WERI-Rb-1 (cell line): ENCODE data around the gene PDE9A.

Experiments
- DNase-seq: peaks from one replicate; pipeline ENCODE4 v3.0.0-alpha.2; 2020
- H3K27ac ChIP-seq: fragments of 250-450 bp; sonication (Bioruptor Pico); 2 replicates; pipeline ENCODE4 v1.5.1; 2020; ENCODE audit warnings: mild to moderate bottlenecking, moderate library complexity
- H3K27me3 ChIP-seq: fragments of 250-450 bp; sonication (Bioruptor Pico); 2 replicates; pipeline ENCODE4 v1.5.1; 2021; ENCODE audit warnings: mild to moderate bottlenecking, low read depth, moderate library complexity; ENCODE audit not compliant: insufficient read depth, severe bottlenecking
- H3K36me3 ChIP-seq: fragments of 250-450 bp; sonication (Bioruptor Pico); 2 replicates; pipeline ENCODE4 v1.5.1; 2020; ENCODE audit warnings: mild to moderate bottlenecking, moderate library complexity
- H3K4me3 ChIP-seq: 2 replicates; pipeline ENCODE4 v1.5.1; 2011; ENCODE audit warnings: low read depth, mild to moderate bottlenecking, control low read depth, low read length
- H3K9me3 ChIP-seq: fragments of 250-450 bp; sonication (Bioruptor Pico); 2 replicates; pipeline ENCODE4 v1.5.1; 2021; ENCODE audit warnings: mild to moderate bottlenecking, moderate library complexity; ENCODE audit not compliant: severe bottlenecking
- CTCF ChIP-seq: IDR thresholded peaks from 2 replicates; pipeline ENCODE4 v1.5.1; 2011; ENCODE audit warnings: low read depth, mild to moderate bottlenecking, control low read depth, inconsistent platforms, low read length

Gene PDE9A

GRCh38 chr21:42672699-42673458 lies 19.5 kb downstream of the PDE9A start:
- H3K27me3 ChIP-seq = no peaks in the 10 kb centered on the region
- no peak for TF ChIP-seq CTCF
- DNase-seq = no peak
- no peak overlapping the region for H3K27ac ChIP-seq
- no peak overlapping the region for H3K4me3 ChIP-seq
- H3K9me3 ChIP-seq = no peaks in the 10 kb centered on the region
- peaks cover 47% of the 10 kb centered on the region for H3K36me3 ChIP-seq

GRCh38 chr21:42673633-42674328 lies 20.4 kb downstream of the PDE9A start:
- no peak overlapping the region for H3K27ac ChIP-seq
- no peaks in the 10 kb centered on the region for H3K27me3 ChIP-seq

GRCh38 chr21:42674351-42674940 lies 21.0 kb downstream of the PDE9A start:
- Histone ChIP-seq H3K36me3 (peaks cover 39% of the 10 kb centered on the region), H3K9me3 (no peaks in the 10 kb centered on the region), H3K4me3 (no peak overlapping the region), H3K27me3 (no peaks in the 10 kb centered on the region), H3K27ac (no peak overlapping the region)
- no peak for TF ChIP-seq CTCF
- no peak for DNase-seq

More at GRCh38 chr21:42673633-42674328, 20.4 kb downstream of the PDE9A start:
- no peak for TF ChIP-seq CTCF
- H3K4me3 ChIP-seq = no peak overlapping the region
- no peak for DNase-seq
- H3K9me3 ChIP-seq = no peaks in the 10 kb centered on the region
- H3K36me3 ChIP-seq = peaks cover 42% of the 10 kb centered on the region

- H3K27ac ChIP-seq = no peak overlapping the region
- H3K27me3 ChIP-seq = no peaks in the 10 kb centered on the region
- no peak for TF ChIP-seq CTCF
- no peak overlapping the region for H3K4me3 ChIP-seq
- peaks cover 40% of the 10 kb centered on the region for H3K36me3 ChIP-seq
- no peaks in the 10 kb centered on the region for H3K9me3 ChIP-seq
- DNase-seq = no peak
These were observed 22.0 kb downstream of the PDE9A start for GRCh38 chr21:42675403-42675802.

- DNase-seq = no peak
- Histone ChIP-seq H3K9me3 (no peaks in the 10 kb centered on the region), H3K27ac (no peak overlapping the region), H3K4me3 (no peak overlapping the region), H3K27me3 (no peaks in the 10 kb centered on the region), H3K36me3 (peaks cover 49% of the 10 kb centered on the region)
- TF ChIP-seq CTCF = no peak
These were observed 23.4 kb downstream of the PDE9A start for GRCh38 chr21:42676808-42677207.
